GM21526 (cell line): ENCODE measurements around the gene ATP5ME.
"Not testable (repeated sequence)": the region's sequence is repeated elsewhere in the genome, so short reads cannot be mapped to it uniquely, and the experiment has no call there.

ENCODE experiments used
- ATAC-seq: cut with Tn5 transposase; IDR thresholded peaks from one replicate; pipeline ENCODE4 v1.9.1; 2021; ENCODE audit warnings: moderate library complexity; ENCODE audit not compliant: unreplicated experiment, low FRiP score

The ATP5ME gene

GRCh38 chr4:636628-637159, 37.4 kb downstream of the ATP5ME start:
- ATAC-seq = no peak

- no peak for ATAC-seq
Measured at GRCh38 chr4:635851-636627, 38.0 kb downstream of the ATP5ME start.

- ATAC-seq = not testable (repeated sequence)
Measured at GRCh38 chr4:635066-635835, 38.8 kb downstream of the ATP5ME start.

GRCh38 chr4:634599-634985, 39.5 kb downstream of the ATP5ME start:
- no peak for ATAC-seq

GRCh38 chr4:633976-634598, 40.0 kb downstream of the ATP5ME start:
- ATAC-seq = no peak

DNA sequence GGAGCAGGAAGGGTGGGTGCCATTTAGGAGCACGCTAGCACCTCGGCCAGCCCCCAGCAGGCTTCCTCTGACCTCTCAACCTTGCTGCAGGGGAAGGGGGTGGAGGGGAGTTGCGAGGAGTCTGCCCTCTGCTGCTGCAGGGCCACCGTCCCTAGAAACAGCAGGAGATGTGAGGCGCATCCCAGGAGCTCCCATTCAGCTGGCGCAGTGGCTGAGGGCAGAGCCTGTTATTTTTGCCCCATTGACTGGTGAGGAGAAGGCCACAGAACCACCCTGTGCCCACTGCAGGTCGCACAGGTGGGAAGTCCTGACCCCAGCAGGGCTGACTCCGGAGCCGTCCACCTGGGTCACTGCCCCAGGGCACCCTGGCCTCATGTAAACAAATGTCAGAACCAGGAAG, 40.7 kb downstream of the ATP5ME start:
- no peak for ATAC-seq

DNA sequence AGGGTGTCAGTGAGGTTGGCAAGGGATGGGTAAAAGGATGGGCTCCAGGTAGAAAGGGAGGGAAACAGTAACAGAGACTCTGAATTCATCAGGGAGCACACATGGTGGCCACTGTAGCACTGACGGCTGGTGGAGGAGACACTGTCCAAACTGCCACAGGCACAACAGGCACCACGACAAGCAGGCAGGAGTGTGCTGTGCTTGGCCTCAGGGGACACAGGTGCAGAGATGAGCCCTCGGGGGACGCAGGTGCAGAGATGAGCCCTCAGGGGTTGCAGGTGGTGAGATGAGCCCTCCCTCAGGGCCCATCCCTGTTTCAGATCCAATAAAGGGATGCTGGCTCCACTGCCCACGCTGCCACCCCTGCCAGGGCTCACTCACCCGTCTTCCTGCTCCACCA, 41.1 kb downstream of the ATP5ME start:
- no peak for ATAC-seq

DNA sequence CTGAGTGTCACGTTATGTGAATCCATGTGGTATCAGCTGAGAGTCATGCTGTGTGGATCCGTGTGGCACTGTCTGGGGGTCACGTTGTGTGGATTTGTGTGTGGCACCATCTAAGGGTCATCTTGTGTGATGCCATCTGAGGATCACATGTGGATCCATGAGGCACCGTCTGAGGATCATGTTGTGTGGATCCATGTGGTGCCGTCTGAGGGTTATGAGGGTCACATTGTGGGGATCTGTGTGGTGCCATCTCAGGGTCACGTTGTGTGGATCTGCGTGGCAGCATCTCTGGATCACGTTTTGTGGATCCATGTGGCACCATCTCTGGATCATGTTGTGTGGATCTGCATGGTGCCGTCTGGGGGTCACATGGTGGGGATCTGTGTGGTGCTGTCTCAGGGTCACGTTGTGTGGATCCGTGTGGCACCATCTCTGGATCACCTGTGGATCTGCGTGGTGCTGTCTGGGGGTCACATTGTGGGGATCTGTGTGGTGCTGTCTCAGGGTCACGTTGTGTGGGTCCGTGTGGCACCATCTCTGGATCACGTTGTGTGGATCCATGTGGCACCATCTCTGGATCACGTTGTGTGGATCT, 41.8 kb downstream of the ATP5ME start:
- ATAC-seq = no peak

DNA sequence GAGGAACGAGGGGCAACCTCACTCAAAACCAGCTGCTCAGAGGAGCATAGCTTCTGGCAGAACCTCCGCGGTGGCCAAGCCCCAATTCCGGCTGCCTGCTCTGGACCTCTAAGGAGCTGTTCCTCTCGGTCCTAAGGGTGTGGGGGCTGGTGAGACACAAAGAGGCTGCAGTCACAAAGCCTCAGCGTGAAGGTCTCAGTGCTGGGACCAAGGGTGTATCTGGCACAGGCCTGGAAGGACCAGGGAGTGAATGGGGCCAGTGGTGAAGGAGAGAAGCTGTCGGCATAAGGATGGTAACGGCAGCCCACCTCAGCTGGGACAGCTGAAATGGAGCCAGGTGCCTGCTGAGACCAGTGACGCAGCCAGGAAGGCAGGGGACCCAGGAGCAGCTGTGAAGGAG, 43.4 kb downstream of the ATP5ME start:
- ATAC-seq = no peak

DNA sequence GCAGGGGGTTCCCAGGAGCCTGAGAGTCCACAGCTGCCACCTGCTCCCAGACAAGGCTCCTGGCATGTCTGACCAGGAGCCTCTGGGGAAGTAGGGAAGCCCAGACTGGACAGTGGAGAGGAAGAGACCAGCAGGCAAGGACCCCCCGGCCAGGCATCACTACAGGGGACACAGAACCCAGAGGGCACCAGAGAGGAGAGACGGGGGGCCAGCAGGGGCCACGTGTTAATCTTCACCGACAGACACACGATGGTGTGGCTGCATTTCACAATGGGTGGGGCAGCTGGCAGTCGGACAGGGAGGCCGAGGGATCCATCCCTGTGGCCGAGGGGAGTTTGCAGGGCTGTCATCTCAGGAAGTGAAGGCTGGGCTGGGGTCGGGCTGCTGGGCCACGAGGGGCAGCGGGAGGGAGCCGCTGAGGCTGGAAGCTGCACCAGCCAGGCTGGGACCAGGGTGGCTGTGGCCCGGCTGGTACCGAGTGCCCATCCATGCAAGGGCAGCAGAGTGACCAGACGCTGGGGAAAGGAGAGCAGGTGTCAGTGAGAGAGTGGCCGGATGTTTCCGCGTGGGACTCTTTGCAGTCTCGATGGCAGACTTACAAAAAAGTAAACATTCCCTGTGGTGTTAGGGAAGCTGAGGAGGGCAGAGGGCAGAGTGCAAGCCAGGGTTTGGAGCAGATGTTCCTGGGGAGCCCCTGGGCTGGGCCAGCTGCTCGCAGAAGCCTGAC, 44.0 kb downstream of the ATP5ME start:
- ATAC-seq = no peak

- ATAC-seq = no peak
Measured at GRCh38 chr4:629636-629914, 44.5 kb downstream of the ATP5ME start.

GRCh38 chr4:628821-629635, 45.0 kb downstream of the ATP5ME start:
- no peak for ATAC-seq

GRCh38 chr4:628311-628741, 45.8 kb downstream of the ATP5ME start:
- ATAC-seq = no peak

DNA sequence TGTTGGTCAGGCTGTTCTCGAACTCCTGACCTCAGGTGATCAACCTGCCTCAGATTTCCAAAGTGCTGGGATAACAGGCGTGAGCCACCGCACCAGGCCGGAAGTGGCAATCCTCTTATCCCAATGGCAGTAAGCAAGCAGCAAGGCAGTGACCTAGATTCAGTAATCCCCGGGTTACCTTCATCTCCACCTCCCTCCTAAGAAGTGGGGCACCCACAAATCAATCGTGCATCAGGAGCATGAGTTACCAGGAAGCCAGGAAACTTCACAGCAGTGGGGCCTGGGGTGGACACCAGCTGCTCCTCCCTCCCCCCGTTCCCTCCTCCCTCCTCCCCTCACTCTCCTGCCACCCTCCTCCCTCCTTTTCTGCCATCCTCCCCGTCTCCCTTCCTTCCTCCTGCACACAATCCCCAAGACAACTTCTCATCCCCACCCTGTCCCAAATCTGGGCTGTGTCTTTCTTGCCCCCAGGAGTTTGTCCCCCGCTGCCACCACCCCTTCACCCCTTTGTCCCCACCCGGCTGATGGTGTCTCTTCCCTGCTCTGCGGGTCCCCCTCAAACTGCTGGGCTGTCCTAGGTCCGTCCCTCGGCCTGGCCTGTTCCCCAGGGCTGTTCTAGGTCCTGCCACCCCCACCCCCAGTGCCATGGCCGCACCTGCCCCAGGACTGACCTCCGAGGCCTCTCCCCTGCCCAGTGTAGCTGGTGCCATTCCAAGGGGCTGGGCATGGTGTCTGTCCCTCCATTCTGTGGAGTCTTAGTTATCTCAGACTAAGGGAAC, 46.5 kb downstream of the ATP5ME start:
- no peak for ATAC-seq

- ATAC-seq = no peak
Measured at GRCh38 chr4:626201-627091, 47.6 kb downstream of the ATP5ME start.

DNA sequence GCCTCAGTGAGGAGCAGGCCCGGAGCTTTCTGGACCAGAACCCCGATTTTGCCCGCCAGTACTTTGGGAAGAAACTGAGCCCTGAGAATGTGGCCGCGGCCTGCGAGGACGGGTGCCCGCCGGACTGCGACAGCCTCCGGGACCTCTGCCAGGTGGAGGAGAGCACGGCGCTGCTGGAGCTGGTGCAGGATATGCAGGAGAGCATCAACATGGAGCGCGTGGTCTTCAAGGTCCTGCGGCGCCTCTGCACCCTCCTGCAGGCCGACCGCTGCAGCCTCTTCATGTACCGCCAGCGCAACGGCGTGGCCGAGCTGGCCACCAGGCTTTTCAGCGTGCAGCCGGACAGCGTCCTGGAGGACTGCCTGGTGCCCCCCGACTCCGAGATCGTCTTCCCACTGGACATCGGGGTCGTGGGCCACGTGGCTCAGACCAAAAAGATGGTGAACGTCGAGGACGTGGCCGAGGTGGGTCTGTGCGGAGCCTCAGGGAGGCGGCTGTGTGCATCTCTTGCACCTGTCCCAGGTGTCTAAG, 48.4 kb downstream of the ATP5ME start:
- no peak for ATAC-seq

- no peak for ATAC-seq
Measured at GRCh38 chr4:624705-625590, 49.1 kb downstream of the ATP5ME start, which contains the start of gene PDE6B. TSS of gene PDE6B (plus strand) at chr4:625573. CDS start at chr4:625627, 54 bp downstream.
